GM23338 (cell line): ENCODE data around the gene FIGNL1. TPM values are rescaled to one million over a fixed set of nuclear protein-coding genes. Genes with fewer than 3 reads are reported as not detected.
A peak's percentile ranks its signal among the peaks of the same experiment; 100 is the strongest.

Experiments used
- ATAC-seq: fragments of 200-7000 bp; cut with Tn5 transposase; 3 replicates; pipeline ENCODE4 v1.9.1; 2020
- DNase-seq: peaks from one replicate; pipeline ENCODE4 v3.0.0-alpha.2; 2015; ENCODE audit warnings: low spot score
- H2AFZ ChIP-seq: fragments of 200-600 bp; sonication (generic); 2 replicates; pipeline ENCODE4 v1.8.0; 2016; ENCODE audit warnings: antibody characterized with exemption, mild to moderate bottlenecking, moderate library complexity
- H3F3A ChIP-seq: fragments of 200-600 bp; sonication (generic); replicated peaks from 2 replicates; pipeline ENCODE4 v1.8.0; 2017; ENCODE audit warnings: antibody characterized with exemption, mixed run types, low read depth
- H3K27ac ChIP-seq: fragments of 200-600 bp; sonication (generic); 2 replicates; pipeline ENCODE4 v1.6.1; 2016; ENCODE audit warnings: low read depth
- H3K27me3 ChIP-seq: fragments of 200-600 bp; sonication (generic); 2 replicates; pipeline ENCODE4 v1.8.0; 2016; ENCODE audit warnings: mild to moderate bottlenecking, mixed run types, moderate library complexity; ENCODE audit not compliant: insufficient read depth
- H3K36me3 ChIP-seq: fragments of 200-600 bp; sonication (generic); 2 replicates; pipeline ENCODE4 v1.8.0; 2016; ENCODE audit warnings: mild to moderate bottlenecking; ENCODE audit not compliant: insufficient read depth
- H3K4me1 ChIP-seq: fragments of 200-600 bp; sonication (generic); 2 replicates; pipeline ENCODE4 v1.8.0; 2016; ENCODE audit warnings: mild to moderate bottlenecking, moderate library complexity; ENCODE audit not compliant: insufficient read depth
- H3K4me2 ChIP-seq: fragments of 200-600 bp; sonication (generic); 2 replicates; pipeline ENCODE4 v1.7.1; 2017; ENCODE audit warnings: mixed run types
- H3K4me3 ChIP-seq: fragments of 200-600 bp; sonication (generic); 2 replicates; pipeline ENCODE4 v1.6.1; 2016; ENCODE audit warnings: mixed run types
- H3K79me2 ChIP-seq: fragments of 200-600 bp; sonication (generic); replicated peaks from 2 replicates; pipeline ENCODE4 v1.8.0; 2017; ENCODE audit warnings: mild to moderate bottlenecking; ENCODE audit not compliant: insufficient read depth
- H3K9me2 ChIP-seq: fragments of 200-600 bp; sonication (generic); 2 replicates; pipeline ENCODE4 v1.8.0; 2017; ENCODE audit not compliant: insufficient read depth
- H4K20me1 ChIP-seq: fragments of 200-600 bp; sonication (generic); replicated peaks from 2 replicates; pipeline ENCODE4 v1.8.0; 2017; ENCODE audit warnings: mild to moderate bottlenecking; ENCODE audit not compliant: insufficient read depth
- H3K27ac Mint-ChIP-seq: 2 replicates; pipeline ENCODE4 v1.8.0; 2020; ENCODE audit warnings: inconsistent platforms, mild to moderate bottlenecking, moderate library complexity, mixed read lengths
- H3K27me3 Mint-ChIP-seq: 3 replicates; pipeline ENCODE4 v1.8.0; 2022; ENCODE audit warnings: low read depth, mild to moderate bottlenecking, moderate library complexity, mixed read lengths, inconsistent platforms; ENCODE audit not compliant: insufficient read depth, poor library complexity
- H3K36me3 Mint-ChIP-seq: 3 replicates; pipeline ENCODE4 v1.8.0; 2021; ENCODE audit warnings: low read depth, mild to moderate bottlenecking, inconsistent platforms, moderate library complexity, mixed read lengths
- H3K4me1 Mint-ChIP-seq: 3 replicates; pipeline ENCODE4 v1.8.0; 2020; ENCODE audit warnings: mild to moderate bottlenecking, inconsistent platforms, mixed read lengths
- H3K4me3 Mint-ChIP-seq: 3 replicates; pipeline ENCODE4 v1.8.0; 2021; ENCODE audit warnings: moderate library complexity, mild to moderate bottlenecking, inconsistent platforms, mixed read lengths
- H3K9me3 Mint-ChIP-seq: 3 replicates; pipeline ENCODE4 v1.8.0; 2020; ENCODE audit warnings: moderate library complexity, mild to moderate bottlenecking, inconsistent platforms, mixed read lengths
- CTCF ChIP-seq, 2 experiments: fragments of 200-600 bp in 1 of 2; sonication (generic) in 1 of 2; conservative IDR thresholded peaks; 2 replicates each; pipeline versions ENCODE4 v1.5.1 to v1.6.1; 2016 to 2017; ENCODE audit warnings: antibody characterized with exemption in 2 of 2, low read depth in 2 of 2, mild to moderate bottlenecking in 2 of 2, moderate library complexity in 1 of 2
- EZH2phosphoT487 ChIP-seq: fragments of 200-600 bp; sonication (generic); IDR thresholded peaks from one replicate; pipeline ENCODE4 v1.8.1; 2018; ENCODE audit warnings: antibody characterized with exemption; ENCODE audit not compliant: unreplicated experiment
- JUNB ChIP-seq: IDR thresholded peaks from one replicate; pipeline ENCODE4 v1.6.1; 2016; ENCODE audit warnings: antibody characterized with exemption; ENCODE audit not compliant: unreplicated experiment
- POLR2AphosphoS5 ChIP-seq: IDR thresholded peaks from 2 replicates; pipeline ENCODE4 v1.6.1; 2016; ENCODE audit warnings: antibody characterized with exemption, low read depth
- REST ChIP-seq: IDR thresholded peaks from one replicate; pipeline ENCODE4 v1.6.1; 2018; ENCODE audit warnings: antibody characterized with exemption; ENCODE audit not compliant: unreplicated experiment
- STAT1 ChIP-seq: IDR thresholded peaks from one replicate; pipeline ENCODE4 v1.6.1; 2016; ENCODE audit warnings: antibody characterized with exemption; ENCODE audit not compliant: unreplicated experiment
- ZNF114 ChIP-seq: fragments of 250-450 bp; sonication (Bioruptor Pico); IDR thresholded peaks from 2 replicates; pipeline ENCODE4 v1.5.0; 2020; ENCODE audit warnings: mild to moderate bottlenecking, moderate library complexity
- ZNF331 ChIP-seq: fragments of 250-450 bp; sonication (Bioruptor Pico); IDR thresholded peaks from 2 replicates; pipeline ENCODE4 v1.5.0; 2020; ENCODE audit warnings: low read depth, mild to moderate bottlenecking, moderate library complexity
- polyA plus RNA-seq: library from polyadenylated mRNA; unstranded; fragments of >200 nt; fragmentation: Nextera tagmentation; extraction: Ambion mirVana; gene quantifications from 2 replicates; pipeline ENCODE4 v1.2.1, GENCODE V29; 2016
- total RNA-seq: library from RNA; depleted of rRNA; stranded (reverse); fragments of >200 nt; shearing (Covaris generic); gene quantifications from 2 replicates; pipeline ENCODE4 v1.2.3, GENCODE V29; 2014
- TF ChIP-seq, protein P1 (sequence below): IDR thresholded peaks from 2 replicates; pipeline ENCODE4 v1.6.1; 2016; ENCODE audit warnings: antibody characterized with exemption

Gene FIGNL1
- total and polyA plus RNA-seq, 2 experiments from 2014 or later: 6.6 to 24.9 TPM

DNA sequence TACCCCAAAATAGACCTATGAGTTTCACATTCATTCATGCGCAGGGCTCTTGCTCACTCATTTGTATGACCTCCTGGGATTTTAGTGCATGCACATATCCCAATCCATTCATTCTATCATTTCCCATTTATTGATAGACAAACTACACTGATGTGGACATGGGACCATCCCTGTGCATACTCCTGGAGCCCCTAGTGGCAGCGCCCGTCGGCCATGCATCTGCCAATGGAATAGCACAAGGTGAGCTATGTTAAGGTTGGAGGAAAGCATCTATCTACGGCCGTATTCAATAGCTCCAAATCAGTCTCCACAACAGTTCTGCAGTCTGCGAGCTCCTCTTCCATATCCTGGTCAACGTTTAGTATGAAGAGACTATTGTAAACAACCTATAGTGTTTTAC lies 31.7 kb upstream of the FIGNL1 start:
- no peak overlapping the region for H3K27ac Mint-ChIP-seq
- no peaks in the 10 kb centered on the region for H4K20me1 ChIP-seq
- H3K27me3 ChIP-seq: no peaks in the 10 kb centered on the region
- peaks cover 3% of the 10 kb centered on the region; the same call in 1 of the 2 replicates for H3K9me2 ChIP-seq
- no peak overlapping the region for H3K27ac ChIP-seq
- H3K4me1 ChIP-seq: no peaks in the 10 kb centered on the region
- ATAC-seq (peak; percentile 38; the same call in 1 of the 3 replicates), DNase-seq (peak; percentile 13)
- H3K79me2 ChIP-seq: no peaks in the 10 kb centered on the region
- H3F3A ChIP-seq: no peaks in the 10 kb centered on the region
- TF ChIP-seq CTCF (conservative IDR thresholded peaks at IDR 0.05; ENCODE audit: low read depth in 2 of 2): peak; percentile 34 to 39
- no peak for TF ChIP-seq STAT1
- no peak for TF ChIP-seq REST
- peaks cover 9% of the 10 kb centered on the region for H3K27me3 Mint-ChIP-seq
- H2AFZ ChIP-seq: no peak overlapping the region
- H3K4me3 Mint-ChIP-seq: no peak overlapping the region
- no peak overlapping the region for H3K4me2 ChIP-seq
- H3K4me3 ChIP-seq: no peak overlapping the region
- no peaks in the 10 kb centered on the region for H3K36me3 ChIP-seq
- peaks cover 4% of the 10 kb centered on the region; the same call in 1 of the 3 replicates for H3K9me3 Mint-ChIP-seq
- H3K36me3 Mint-ChIP-seq: no peaks in the 10 kb centered on the region; the same call in 2 of the 3 replicates
- H3K4me1 Mint-ChIP-seq: no peaks in the 10 kb centered on the region

DNA sequence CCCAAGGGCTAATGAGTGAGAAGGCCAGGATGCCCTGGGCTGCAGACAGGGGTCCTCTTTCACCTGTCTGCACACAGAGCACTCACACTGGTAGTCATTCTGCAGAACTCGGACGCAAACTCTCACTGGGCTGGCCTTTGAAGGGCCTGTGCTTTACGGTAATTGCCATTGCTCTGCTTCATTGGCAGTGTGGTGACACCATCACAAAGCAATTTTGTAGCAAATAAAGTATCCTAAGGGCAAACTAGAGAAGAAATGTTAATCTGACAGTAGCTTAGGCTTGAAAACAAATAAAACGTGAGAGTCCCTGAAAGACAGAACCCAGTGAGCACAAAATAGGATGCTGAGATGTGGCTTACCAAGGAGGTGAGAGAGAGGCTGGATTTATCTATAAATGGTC lies 30.6 kb upstream of the FIGNL1 start:
- no peaks in the 10 kb centered on the region for H3F3A ChIP-seq
- Mint-ChIP-seq H3K27ac (no peak overlapping the region), H3K4me3 (no peak overlapping the region), H3K9me3 (no peaks in the 10 kb centered on the region), H3K36me3 (no peaks in the 10 kb centered on the region; the same call in 2 of the 3 replicates), H3K27me3 (peaks cover 9% of the 10 kb centered on the region), H3K4me1 (peaks cover 4% of the 10 kb centered on the region; the same call in 1 of the 3 replicates)
- no peak overlapping the region for H3K4me2 ChIP-seq
- no peak for TF ChIP-seq JUNB
- no peak for TF ChIP-seq ZNF114
- TF ChIP-seq CTCF (conservative IDR thresholded peaks at IDR 0.05; ENCODE audit: low read depth in 2 of 2): 0 out of 4 replicates have a peak, but pooled peaks of 1 of the 2 experiments have one; percentile 7
- TF ChIP-seq, protein P1, sequence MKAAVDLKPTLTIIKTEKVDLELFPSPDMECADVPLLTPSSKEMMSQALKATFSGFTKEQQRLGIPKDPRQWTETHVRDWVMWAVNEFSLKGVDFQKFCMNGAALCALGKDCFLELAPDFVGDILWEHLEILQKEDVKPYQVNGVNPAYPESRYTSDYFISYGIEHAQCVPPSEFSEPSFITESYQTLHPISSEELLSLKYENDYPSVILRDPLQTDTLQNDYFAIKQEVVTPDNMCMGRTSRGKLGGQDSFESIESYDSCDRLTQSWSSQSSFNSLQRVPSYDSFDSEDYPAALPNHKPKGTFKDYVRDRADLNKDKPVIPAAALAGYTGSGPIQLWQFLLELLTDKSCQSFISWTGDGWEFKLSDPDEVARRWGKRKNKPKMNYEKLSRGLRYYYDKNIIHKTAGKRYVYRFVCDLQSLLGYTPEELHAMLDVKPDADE: no peak
- TF ChIP-seq POLR2AphosphoS5: no peak
- no peak for TF ChIP-seq EZH2phosphoT487
- no peak for TF ChIP-seq ZNF331 (CRISPR knock-in tag)
- no peaks in the 10 kb centered on the region for H3K79me2 ChIP-seq
- H3K4me1 ChIP-seq: no peaks in the 10 kb centered on the region
- H3K36me3 ChIP-seq: no peaks in the 10 kb centered on the region
- H3K9me2 ChIP-seq: peaks cover 3% of the 10 kb centered on the region; the same call in 1 of the 2 replicates
- no peaks in the 10 kb centered on the region for H3K27me3 ChIP-seq
- no peak overlapping the region for H2AFZ ChIP-seq
- no peak for DNase-seq
- no peak for ATAC-seq
- H4K20me1 ChIP-seq: no peaks in the 10 kb centered on the region
- no peak overlapping the region for H3K4me3 ChIP-seq
- no peak overlapping the region for H3K27ac ChIP-seq
